MM.1S (cell line): Measurements from ENCODE around the gene LRRC74B.

Source experiments
- DNase-seq: peaks from one replicate; pipeline ENCODE4 v3.0.0-alpha.2; 2015
- H2AFZ ChIP-seq: fragments of 300-600 bp; sonication (generic); 2 replicates; pipeline ENCODE4 v1.6.0; 2016; ENCODE audit warnings: antibody characterized with exemption, low read length
- H3F3A ChIP-seq: fragments of 300-600 bp; sonication (generic); 2 replicates; pipeline ENCODE4 v1.6.1; 2016; ENCODE audit warnings: mild to moderate bottlenecking, antibody characterized with exemption, low read length, moderate library complexity, mixed read lengths; ENCODE audit not compliant: insufficient read depth
- H3K27ac ChIP-seq: fragments of 300-600 bp; sonication (generic); 2 replicates; pipeline ENCODE4 v1.5.1; 2016; ENCODE audit warnings: mild to moderate bottlenecking, low read length
- H3K27me3 ChIP-seq: fragments of 300-600 bp; sonication (generic); replicated peaks from 2 replicates; pipeline ENCODE4 v1.6.0; 2016; ENCODE audit warnings: low read length; ENCODE audit not compliant: insufficient read depth
- H3K36me3 ChIP-seq: fragments of 300-600 bp; sonication (generic); replicated peaks from 2 replicates; pipeline ENCODE4 v1.6.1; 2016; ENCODE audit warnings: mild to moderate bottlenecking, low read length, mixed read lengths; ENCODE audit not compliant: insufficient read depth
- H3K4me1 ChIP-seq: fragments of 300-600 bp; sonication (generic); 2 replicates; pipeline ENCODE4 v1.6.1; 2016; ENCODE audit warnings: low read length, mixed read lengths
- H3K4me2 ChIP-seq: fragments of 300-600 bp; sonication (generic); 2 replicates; pipeline ENCODE4 v1.6.0; 2016; ENCODE audit warnings: low read depth, low read length
- H3K4me3 ChIP-seq: fragments of 300-600 bp; sonication (generic); 2 replicates; pipeline ENCODE4 v1.5.1; 2016; ENCODE audit warnings: low read length, mixed read lengths
- H3K79me2 ChIP-seq: fragments of 300-600 bp; sonication (generic); 2 replicates; pipeline ENCODE4 v1.6.1; 2016; ENCODE audit warnings: mixed run types, low read length, mixed read lengths
- H3K9ac ChIP-seq: fragments of 300-600 bp; sonication (generic); 2 replicates; pipeline ENCODE4 v1.6.1; 2016; ENCODE audit warnings: low read length, mixed read lengths
- H3K9me2 ChIP-seq: fragments of 300-600 bp; sonication (generic); replicated peaks from 2 replicates; pipeline ENCODE4 v1.6.1; 2016; ENCODE audit warnings: mild to moderate bottlenecking, low read length, mixed read lengths; ENCODE audit not compliant: insufficient read depth
- H3K9me3 ChIP-seq: fragments of 300-600 bp; sonication (generic); replicated peaks from 2 replicates; pipeline ENCODE4 v1.6.1; 2016; ENCODE audit warnings: mild to moderate bottlenecking, low read length, mixed read lengths; ENCODE audit not compliant: insufficient read depth
- H4K20me1 ChIP-seq: fragments of 300-600 bp; sonication (generic); 2 replicates; pipeline ENCODE4 v1.6.1; 2016; ENCODE audit warnings: mild to moderate bottlenecking, low read length, moderate library complexity, mixed read lengths; ENCODE audit not compliant: insufficient read depth
- EZH2 ChIP-seq: fragments of 300-600 bp; sonication (generic); optimal IDR thresholded peaks from 2 replicates; pipeline ENCODE3; 2017; ENCODE audit warnings: low read depth, mild to moderate bottlenecking, antibody characterized with exemption, low read length, mixed read lengths
- EZH2phosphoT487 ChIP-seq: fragments of 300-600 bp; sonication (generic); IDR thresholded peaks from 2 replicates; pipeline ENCODE4 v1.6.1; 2018; ENCODE audit warnings: antibody characterized with exemption, low read length
- TF ChIP-seq, protein P1 (sequence below): fragments of 300-600 bp; sonication (generic); IDR thresholded peaks from 2 replicates; pipeline ENCODE4 v1.5.1; 2016; ENCODE audit warnings: antibody characterized with exemption, low read length, mixed read lengths

The LRRC74B gene

DNA sequence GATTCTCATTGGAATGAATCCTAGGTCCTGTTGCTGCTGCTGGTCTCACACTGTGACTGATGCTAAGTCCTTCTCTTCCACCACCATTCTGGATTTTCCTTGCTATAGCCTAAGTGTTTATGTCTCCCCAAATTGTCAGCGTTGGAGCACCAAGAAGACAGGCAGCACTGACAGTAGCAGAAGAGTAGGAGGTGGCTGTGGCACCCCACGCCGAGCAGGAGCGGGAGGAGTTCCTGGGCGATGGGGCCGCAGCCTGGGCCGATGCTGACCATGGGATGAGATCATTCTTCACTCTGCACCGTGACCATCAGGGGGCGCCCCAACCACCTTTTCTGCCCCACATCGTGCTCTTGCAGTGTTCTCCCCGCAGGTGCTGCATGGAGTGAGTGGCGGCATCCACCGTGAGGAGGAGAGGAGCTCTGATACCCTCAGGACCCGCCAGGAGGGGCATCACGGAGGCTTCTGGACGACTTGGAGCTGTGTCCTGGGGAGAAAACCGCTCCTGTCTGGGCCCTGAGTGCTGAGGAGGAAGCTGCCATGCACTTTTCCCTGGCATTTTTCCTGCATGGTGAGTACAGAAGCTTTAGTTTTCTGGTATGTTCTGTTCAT, 57.0 kb downstream of the LRRC74B start:
- no peaks in the 10 kb centered on the region for H4K20me1 ChIP-seq
- no peaks in the 10 kb centered on the region for H3K9me2 ChIP-seq
- no peaks in the 10 kb centered on the region for H3K36me3 ChIP-seq
- H3K4me1 ChIP-seq: no peaks in the 10 kb centered on the region
- DNase-seq: peak; percentile 76
- no peaks in the 10 kb centered on the region for H3K79me2 ChIP-seq
- no peaks in the 10 kb centered on the region for H3K9me3 ChIP-seq
- peak overlapping the region; percentile 76 for H3K4me2 ChIP-seq
- no peak overlapping the region for H3K27ac ChIP-seq
- H3K4me3 ChIP-seq: no peak overlapping the region
- no peaks in the 10 kb centered on the region for H3K27me3 ChIP-seq
- H3F3A ChIP-seq: no peaks in the 10 kb centered on the region
- H2AFZ ChIP-seq: peak overlapping the region; percentile 86
- no peak for TF ChIP-seq EZH2
- TF ChIP-seq EZH2phosphoT487: no peak
- TF ChIP-seq, protein P1, sequence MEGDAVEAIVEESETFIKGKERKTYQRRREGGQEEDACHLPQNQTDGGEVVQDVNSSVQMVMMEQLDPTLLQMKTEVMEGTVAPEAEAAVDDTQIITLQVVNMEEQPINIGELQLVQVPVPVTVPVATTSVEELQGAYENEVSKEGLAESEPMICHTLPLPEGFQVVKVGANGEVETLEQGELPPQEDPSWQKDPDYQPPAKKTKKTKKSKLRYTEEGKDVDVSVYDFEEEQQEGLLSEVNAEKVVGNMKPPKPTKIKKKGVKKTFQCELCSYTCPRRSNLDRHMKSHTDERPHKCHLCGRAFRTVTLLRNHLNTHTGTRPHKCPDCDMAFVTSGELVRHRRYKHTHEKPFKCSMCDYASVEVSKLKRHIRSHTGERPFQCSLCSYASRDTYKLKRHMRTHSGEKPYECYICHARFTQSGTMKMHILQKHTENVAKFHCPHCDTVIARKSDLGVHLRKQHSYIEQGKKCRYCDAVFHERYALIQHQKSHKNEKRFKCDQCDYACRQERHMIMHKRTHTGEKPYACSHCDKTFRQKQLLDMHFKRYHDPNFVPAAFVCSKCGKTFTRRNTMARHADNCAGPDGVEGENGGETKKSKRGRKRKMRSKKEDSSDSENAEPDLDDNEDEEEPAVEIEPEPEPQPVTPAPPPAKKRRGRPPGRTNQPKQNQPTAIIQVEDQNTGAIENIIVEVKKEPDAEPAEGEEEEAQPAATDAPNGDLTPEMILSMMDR: peak; percentile 93
- no peak overlapping the region for H3K9ac ChIP-seq

DNA sequence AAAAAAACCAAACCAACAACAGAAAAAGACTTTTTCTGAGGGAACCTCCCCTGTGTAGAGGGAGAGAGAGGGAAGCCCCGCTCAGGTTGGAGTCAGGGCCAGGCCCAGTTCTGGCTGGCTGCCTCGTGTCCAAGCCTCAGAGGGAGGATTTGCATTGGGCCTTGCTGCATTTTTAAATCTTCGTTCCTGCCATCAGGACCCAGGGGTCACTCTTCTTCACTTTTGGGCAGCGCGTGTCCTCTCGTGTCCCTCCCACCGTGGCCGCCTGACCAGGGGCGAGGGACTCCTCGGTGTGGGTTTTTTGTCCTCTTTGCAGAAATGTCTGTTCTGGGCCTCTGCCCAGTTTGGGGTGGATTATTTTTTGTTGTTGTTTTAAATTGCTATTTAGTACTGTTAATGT, 57.9 kb downstream of the LRRC74B start:
- H3K27ac ChIP-seq: no peak overlapping the region
- no peaks in the 10 kb centered on the region for H3K9me3 ChIP-seq
- no peaks in the 10 kb centered on the region for H3K79me2 ChIP-seq
- no peak overlapping the region for H3K4me3 ChIP-seq
- no peak overlapping the region for H3K4me2 ChIP-seq
- H2AFZ ChIP-seq: no peak overlapping the region
- H4K20me1 ChIP-seq: no peaks in the 10 kb centered on the region
- DNase-seq: no peak
- no peaks in the 10 kb centered on the region for H3K27me3 ChIP-seq
- TF ChIP-seq, protein P1: no peak
- H3K36me3 ChIP-seq: no peaks in the 10 kb centered on the region
- H3K4me1 ChIP-seq: no peaks in the 10 kb centered on the region
- H3K9ac ChIP-seq: no peak overlapping the region
- no peaks in the 10 kb centered on the region for H3K9me2 ChIP-seq
- H3F3A ChIP-seq: no peaks in the 10 kb centered on the region

DNA sequence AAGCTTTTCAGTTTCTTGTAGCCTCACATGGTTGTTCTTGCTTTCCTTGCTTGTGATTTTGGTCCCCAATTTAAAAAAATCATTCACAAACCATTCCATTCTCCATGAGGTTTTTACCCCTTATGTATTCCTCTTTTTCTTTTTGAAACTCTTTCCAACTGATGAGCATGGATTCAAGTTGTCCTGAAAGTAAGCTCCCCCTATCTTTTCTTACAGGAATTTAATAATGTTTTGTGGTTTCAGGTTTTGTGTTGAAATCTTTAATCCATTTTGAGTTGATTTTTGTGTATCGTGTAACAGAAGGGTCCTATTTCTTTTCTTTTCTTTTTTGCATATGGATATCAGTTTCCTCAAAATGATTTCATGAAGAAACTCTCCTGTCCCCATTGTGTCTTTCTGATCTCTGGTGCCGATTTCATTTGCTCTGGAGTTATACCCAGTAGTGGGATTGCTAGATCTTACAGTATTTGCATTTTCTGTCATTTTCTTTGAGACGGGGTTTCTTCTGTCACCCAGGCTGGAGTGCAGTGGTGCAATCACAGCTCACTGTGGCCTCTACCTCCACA, 58.5 kb downstream of the LRRC74B start:
- H3K9me3 ChIP-seq: no peaks in the 10 kb centered on the region
- no peaks in the 10 kb centered on the region for H4K20me1 ChIP-seq
- no peak overlapping the region for H2AFZ ChIP-seq
- H3K79me2 ChIP-seq: no peaks in the 10 kb centered on the region
- DNase-seq: no peak
- no peaks in the 10 kb centered on the region for H3K9me2 ChIP-seq
- no peaks in the 10 kb centered on the region for H3K4me1 ChIP-seq
- no peaks in the 10 kb centered on the region for H3K27me3 ChIP-seq
- no peak overlapping the region for H3K27ac ChIP-seq
- no peak overlapping the region for H3K4me2 ChIP-seq
- no peak overlapping the region for H3K9ac ChIP-seq
- H3K4me3 ChIP-seq: no peak overlapping the region
- H3K36me3 ChIP-seq: no peaks in the 10 kb centered on the region
- no peaks in the 10 kb centered on the region for H3F3A ChIP-seq
- TF ChIP-seq, protein P1: no peak
- TF ChIP-seq EZH2 (no peak), EZH2phosphoT487 (no peak)
